Stimulated activated CD4-positive, alpha-beta T cell treated with anti-CD3 and anti-CD28 coated beads, Interleukin-2, amount 100 ng/mL, for 48 hours (primary cell): ENCODE data around the gene PYGL.
"Not testable (repeated sequence)": the region's sequence is repeated elsewhere in the genome, so short reads cannot be mapped to it uniquely, and the experiment has no call there.

Experiments used
- DNase-seq, 2 donors: peaks; one replicate each; pipeline ENCODE4 v3.0.0-alpha.2; 2020

PYGL gene

GRCh38 chr14:50954811-50955372 is 10.6 kb upstream of the PYGL start:
- no peak for DNase-seq

GRCh38 chr14:50953502-50953901 is 9.2 kb upstream of the PYGL start:
- no peak for DNase-seq

DNA sequence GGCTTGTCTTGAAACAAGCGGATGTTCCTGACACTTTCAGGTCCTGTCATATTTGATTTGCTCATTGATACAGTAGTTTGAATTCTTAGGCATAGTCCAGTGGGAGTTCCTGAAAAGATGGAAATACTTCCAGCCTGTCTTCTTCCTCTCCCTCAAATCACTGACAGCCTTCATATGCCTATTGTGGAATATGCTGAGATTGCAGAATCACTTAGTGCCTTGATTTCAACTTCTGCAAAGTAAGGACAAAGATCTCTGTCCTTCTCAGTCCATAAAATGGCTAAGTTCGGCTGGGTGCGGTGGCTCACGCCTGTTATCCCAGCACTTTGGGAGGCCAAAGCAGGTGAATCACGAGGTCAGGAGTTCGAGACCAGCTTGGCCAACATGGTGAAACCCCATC is 6.7 kb upstream of the PYGL start:
- no peak for DNase-seq

GRCh38 chr14:50948205-50948604 is 3.9 kb upstream of the PYGL start:
- no peak for DNase-seq

- DNase-seq, result no peak
These were observed 3.2 kb upstream of the PYGL start for GRCh38 chr14:50947446-50947845.

- DNase-seq, result no peak
These were observed 2.1 kb upstream of the PYGL start for GRCh38 chr14:50946234-50946935.

DNA sequence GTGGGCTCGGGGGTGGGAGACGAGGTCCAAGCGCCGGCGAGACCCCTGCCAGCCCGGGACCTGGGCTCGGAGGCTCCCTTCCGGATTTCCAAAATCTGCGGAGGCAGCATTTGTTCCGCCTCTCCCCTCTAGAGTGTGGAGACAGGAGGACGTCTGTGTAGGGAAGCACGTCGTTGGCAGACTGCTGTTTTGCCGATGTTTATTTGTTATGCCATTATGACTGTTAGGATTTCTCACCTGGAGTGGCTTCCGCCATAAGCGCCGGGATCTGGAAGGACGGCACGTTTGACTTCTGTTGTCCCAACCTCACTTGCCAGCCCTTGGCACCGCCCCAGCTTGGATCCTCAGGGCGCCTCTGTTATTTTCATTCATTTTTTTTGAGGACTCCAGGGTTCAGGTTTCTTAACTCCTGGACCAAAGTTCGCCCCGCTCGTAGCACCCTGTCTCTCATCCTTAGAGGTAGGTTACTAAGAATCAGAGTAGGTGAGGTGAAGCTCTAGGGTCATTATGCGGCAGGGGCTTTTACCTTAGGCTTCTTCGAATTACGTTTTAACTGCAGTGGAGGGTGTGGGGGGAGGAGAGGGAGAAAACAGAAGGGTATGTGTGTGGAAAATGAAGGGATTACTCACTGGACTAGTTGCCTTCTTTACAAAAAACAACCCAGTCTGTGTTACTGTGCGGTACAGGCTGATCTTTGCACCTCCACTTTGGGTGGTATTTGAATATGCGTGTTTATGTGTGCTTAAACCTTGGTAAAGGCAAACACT is 547 bp upstream of the PYGL start:
- DNase-seq, result no peak

DNA sequence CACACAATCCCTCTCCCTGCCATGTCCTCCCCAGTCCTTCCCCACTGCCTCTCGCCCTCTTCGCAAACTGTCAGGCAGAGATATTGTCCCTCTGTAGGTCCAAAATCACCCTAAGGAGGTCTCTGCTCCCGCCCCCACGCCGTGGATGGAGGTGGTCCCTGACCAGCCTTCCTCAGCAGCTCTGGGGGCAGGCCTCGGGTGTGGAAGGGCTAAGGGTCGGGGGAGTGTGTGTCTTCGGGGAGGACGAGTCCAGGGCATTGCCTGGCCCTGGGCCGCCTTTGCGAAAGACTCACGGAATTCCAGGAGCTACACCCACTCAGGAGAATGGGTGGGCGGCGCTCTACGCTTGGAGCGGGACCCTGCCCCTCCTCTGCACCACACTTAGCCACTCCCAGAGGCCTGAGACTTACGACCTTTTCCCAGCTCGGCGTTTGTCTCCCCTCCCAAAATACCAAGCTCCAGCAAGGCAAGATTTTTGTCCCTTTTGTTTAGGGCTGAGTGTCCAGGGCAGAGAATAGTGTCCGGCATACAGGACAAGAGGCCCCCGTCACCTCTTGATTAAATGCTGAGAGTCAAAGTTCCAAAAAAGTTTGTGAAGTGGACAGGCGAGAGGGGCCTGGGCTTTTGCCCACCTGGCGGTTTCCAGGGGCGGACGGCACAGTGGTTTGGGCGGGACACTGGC is 881 bp downstream of the PYGL start:
- no peak for DNase-seq

DNA sequence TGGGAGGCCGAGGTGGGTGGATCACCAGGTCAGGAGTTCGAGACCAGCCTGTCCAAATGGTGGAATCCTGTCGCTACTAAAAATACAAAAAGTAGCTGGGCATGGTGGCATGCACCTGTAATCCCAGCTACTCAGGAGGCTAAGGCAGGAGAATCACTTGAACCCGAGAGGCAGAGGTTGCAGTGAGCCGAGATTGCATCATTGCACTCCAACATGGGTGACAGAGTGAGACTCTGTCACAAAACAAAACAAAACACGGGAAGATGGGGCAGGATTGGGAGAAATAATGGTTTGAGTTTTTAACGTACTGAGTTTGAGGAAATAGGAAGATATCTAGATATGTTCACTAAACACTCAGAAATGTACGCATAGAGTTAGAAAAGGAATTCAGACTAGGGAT is 2.6 kb downstream of the PYGL start:
- not testable (repeated sequence) for DNase-seq

DNA sequence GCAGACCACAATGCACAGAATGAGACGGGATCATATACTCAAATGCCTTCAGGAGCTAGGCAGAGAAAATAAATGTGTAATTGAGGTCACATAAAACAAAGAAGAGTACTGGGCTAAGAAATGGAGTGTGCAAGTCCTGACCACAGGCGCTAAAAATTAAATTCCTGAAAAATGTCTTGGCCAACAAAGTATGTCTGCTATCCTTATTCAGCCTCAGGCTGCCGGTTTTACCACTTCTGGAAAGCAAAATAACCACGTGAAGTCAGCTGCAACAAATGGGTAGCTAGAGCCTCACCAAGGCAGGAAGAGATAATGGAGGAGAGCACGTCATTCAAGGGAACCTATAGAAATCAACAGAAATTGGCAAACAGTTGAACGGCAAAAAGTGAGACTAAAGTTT is 3.1 kb downstream of the PYGL start:
- DNase-seq, result no peak

DNA sequence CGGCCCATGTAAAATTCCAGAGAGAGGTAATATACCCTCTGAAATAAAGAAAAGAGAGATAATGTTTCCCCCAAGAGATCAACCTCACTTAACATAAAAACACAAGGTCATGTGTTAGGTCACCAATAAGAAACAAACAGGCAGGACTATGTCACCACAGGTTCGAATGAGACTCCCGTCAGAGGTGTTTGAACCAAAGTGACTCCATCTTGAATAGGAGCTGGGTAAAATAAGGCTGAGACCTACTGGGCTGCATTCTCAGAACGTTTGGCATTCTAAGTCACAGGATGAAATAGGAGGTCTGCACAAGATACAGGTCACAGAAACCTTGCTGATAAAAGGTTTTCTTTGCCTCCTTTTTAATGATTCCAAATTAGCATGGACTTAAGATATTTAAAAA is 6.5 kb downstream of the PYGL start:
- no peak for DNase-seq

DNA sequence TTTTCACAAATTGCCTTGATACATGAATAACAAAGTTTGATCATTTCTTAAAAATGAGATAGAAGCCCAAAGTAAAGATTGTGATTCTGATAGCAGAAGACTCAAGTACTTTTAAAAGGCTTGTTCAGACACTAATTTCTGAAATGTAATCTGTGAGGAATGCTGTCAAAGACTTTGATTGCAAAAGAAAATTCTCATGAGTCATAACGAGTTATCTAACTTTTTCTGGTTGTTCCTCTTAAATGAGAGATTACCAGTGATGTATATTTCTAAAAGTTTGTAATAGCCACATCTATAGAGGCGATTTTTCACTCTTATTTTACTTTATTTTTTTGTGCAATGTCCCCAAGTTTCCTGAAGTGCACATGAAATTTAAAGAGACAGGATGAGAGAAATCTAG is 7.0 kb downstream of the PYGL start:
- no peak for DNase-seq

GRCh38 chr14:50936882-50937281 is 7.4 kb downstream of the PYGL start:
- DNase-seq, result no peak

- no peak for DNase-seq
These were observed 8.3 kb downstream of the PYGL start for GRCh38 chr14:50936016-50936340.

DNA sequence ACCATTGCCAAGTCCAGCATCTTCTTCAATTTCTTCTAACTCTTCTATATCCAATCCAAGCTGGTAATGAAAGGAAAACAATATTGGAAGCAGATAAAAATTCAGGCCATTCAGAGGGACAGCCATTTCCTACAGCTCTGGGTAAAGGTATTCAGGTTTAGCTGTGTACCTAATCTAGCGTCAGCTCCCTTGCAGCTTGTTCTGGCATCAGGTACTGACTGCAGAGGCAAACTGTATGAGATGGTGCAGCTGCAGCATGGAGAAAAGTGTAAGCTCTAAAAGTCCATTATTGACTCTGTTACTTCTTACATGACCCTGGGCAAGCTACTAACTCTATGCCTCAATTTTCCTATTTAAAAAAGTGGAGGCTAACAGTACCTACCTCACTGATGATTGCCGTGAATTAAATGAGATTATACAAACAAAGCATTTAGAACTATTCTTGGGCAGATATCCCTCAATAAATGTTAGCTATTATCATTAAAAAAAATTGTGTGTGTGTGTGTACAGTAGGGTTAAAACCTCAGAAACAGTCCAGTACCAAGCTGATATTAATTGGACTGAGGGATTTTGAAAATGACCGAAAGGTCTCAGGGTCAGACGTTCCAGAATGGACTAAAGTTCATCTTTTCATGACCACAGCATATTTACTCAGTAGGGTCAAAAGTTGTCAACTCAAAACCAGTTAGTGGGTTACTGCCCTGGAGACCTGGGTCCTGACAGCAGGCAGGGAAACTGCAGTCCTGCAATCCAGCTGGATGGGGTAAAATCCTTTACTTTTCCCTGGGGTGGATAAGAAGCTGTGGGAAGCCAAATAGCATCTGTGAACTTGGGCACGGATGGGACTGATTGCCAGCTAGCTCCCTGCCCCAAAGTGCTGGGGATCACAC is 8.9 kb downstream of the PYGL start:
- DNase-seq, result no peak

DNA sequence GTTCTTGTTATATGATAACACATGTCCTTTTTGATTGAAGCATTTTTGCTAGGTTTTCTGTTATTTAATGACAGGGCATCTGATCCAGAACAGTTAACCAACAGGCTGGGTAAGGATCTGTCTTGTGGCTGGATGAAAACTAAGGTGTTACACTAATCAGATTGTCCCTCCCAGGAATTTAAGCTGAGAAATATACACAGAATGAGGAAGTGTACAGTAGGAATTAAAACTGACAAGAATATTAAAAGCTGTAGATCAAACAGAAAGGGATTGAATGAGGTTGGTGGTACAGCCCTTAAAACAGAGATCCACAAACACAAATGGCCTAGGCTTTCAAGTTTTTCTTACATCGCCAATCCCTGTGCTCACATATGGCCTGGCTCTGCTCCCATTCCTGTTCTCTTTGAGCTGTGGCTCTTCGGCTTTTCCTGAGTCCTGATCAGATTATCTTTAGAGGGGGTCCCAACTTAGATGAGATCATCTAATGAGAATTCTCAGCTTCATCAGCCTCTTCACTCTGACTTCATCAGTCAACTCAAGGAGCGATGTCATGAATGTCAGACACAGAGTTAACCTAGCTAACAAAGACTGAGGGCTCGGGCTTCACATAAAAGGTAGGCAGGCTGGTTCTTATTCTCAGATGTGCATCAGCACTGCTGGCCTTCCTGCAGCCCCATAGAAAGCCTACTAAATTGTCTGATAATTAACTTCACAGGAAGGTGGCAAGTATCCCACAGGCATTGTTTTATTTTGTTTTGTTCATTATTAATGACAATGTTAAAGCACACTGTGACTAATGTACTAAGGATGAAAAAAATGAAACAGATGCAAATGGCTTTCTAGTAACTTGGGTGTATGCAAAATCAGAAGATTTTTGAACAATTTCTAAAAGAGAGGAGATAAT is 11.4 kb downstream of the PYGL start:
- DNase-seq, result no peak

- no peak for DNase-seq
These were observed 12.1 kb downstream of the PYGL start for GRCh38 chr14:50932156-50932555.

DNA sequence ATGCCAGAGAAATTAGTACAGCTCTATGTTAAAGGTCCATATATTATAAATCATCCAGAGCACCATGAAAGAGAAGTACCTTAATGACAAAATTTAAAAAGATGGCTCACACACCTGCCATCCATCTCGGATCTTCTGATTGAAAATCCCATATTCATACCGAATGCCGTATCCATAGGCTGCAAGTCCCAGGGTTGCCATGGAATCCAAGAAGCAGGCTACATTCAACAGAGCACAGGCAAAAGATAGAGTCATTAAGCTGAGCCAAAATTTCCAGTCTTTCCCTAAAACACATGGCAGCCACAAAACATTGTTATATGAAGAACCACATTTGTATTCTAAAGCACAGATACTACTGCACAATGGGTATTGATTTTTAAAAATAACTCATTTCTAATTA is 12.7 kb downstream of the PYGL start:
- no peak for DNase-seq

DNA sequence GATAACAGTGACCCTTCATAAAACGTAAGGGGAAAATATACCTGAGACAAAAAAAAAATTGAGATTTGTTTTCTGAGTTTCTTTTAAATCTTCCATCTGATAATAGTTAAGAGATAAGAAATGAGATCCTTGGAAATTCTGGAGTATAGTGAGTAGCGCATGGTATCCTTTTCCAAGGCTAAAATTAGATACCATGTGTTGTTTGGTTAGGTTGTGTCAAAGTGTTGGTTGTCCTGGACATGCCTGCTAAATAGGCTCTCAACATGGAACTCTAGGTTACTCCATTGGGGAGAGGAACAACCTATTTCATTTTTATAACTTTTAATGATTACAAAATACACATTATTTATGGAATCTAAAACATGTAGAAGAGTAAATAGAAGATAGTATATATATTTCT is 14.8 kb downstream of the PYGL start:
- no peak for DNase-seq

DNA sequence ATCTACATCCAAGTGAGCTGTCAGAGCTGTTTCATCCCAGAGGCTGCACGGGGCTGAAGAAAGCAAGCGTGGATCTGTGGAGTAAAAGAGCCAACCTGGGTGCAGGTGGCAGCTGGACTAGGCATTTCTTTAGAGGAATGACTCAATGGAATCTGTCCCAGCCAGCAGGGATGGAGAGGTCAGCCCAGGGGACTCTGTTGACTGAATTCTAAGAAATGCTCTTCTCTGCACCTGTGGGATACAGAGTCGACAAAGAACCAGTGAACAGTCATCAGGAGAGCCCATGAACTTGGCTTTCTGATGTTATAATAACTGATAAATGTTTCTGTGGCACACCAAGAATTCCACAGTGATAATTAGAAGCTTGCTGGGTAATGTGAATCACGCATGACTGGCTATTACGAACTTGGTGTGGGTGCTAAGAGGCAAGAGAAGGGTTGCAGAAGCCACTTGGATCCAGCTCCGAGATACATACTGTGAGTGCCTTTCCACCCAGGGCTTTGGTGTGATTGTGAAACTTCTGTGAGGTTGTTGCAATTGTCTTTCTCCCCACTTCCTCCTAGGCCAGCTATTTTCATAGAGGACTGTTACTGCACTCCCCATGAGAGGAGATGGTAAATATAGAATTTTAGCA is 16.2 kb downstream of the PYGL start:
- DNase-seq, result no peak

- DNase-seq, result no peak
These were observed 17.4 kb downstream of the PYGL start for GRCh38 chr14:50926851-50927386.
